Uterus (tissue), 2 donors: ENCODE measurements around the gene CHP1.

ENCODE experiments used
- CTCF ChIP-seq, 4 experiments: fragments of 200-600 bp in 2 of 4; fragments of 450-650 bp in 2 of 4; sonication (generic) in 2 of 4; IDR thresholded peaks; one replicate each; pipeline ENCODE4 v1.5.1; 2016 to 2019; ENCODE audit warnings: antibody characterized with exemption in 4 of 4, mild to moderate bottlenecking in 2 of 4, moderate library complexity in 1 of 4
- POLR2A ChIP-seq, 2 donors: fragments of 450-650 bp; IDR thresholded peaks; one replicate each; pipeline ENCODE4 v1.6.1; 2016; ENCODE audit warnings: antibody characterized with exemption in 2 of 2, mild to moderate bottlenecking in 1 of 2, moderate library complexity in 1 of 2

DNA sequence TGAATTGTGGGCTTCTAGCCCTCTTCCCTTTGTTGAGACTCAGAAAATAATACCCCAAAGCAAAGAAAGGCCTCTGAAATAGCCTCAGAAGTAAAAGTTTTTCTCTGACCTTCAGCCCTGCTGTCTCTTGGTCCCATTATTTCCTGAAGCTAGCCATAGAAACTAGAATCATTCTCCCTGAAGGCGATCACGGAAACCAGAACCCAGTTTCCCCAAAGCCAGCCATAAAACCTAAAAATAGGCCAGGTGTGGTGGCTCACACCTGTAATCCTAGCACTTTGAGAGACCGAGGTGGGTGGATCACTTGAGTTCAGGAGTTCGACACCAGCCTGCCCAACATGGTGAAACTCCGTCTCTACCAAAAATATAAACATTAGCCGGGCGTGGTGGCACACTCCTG lies 27.7 kb upstream of the CHP1 start:
- no peak for TF ChIP-seq CTCF (IDR thresholded peaks at IDR 0.05)
- TF ChIP-seq POLR2A (IDR thresholded peaks at IDR 0.05): no peak
